UCSD-AML1 (cell line): ENCODE measurements around the gene WNT2B.

Experiments used
- DNase-seq: peaks from one replicate; lab custom pipeline; 2025; ENCODE audit not compliant: unreplicated experiment; lab: John Stamatoyannopoulos, UW

Gene WNT2B

DNA sequence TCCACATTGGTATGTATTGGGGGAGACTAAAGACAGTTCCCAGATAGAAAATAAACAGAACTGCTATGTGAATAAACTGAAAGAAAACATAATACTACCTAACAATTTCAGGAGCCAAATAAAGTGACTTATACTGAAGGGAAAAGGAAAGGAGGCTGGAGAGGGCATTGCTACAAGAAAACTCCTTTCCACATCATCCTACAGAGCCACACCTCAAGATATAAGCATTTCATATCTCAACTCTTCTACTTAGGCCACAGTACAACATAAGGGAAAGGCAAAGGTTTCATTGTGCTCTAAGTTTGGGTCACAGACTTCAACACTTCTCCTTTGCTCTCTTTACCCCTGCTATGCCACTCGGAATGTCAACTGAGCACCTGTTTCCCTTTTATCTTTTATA, 55.3 kb downstream of the WNT2B start:
- no peak for DNase-seq

DNA sequence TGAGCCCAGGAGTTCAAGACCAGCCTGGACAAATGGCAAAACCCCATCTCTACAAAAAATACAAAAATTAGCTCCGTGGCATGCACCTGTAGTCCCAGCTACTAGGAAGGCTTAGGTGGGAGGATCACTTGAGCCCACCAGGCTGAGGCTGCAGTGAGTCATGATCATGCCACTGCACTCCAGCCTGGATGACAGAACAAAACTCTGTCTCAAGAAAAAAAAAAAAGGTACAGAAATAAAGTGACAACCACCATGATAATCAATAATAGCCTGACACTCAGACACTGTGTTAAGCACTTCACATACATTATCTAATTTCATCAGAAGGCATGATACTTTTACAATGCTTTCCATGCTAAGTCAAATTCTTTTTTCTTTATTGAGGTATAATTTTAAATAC, 57.0 kb downstream of the WNT2B start:
- DNase-seq: no peak

DNA sequence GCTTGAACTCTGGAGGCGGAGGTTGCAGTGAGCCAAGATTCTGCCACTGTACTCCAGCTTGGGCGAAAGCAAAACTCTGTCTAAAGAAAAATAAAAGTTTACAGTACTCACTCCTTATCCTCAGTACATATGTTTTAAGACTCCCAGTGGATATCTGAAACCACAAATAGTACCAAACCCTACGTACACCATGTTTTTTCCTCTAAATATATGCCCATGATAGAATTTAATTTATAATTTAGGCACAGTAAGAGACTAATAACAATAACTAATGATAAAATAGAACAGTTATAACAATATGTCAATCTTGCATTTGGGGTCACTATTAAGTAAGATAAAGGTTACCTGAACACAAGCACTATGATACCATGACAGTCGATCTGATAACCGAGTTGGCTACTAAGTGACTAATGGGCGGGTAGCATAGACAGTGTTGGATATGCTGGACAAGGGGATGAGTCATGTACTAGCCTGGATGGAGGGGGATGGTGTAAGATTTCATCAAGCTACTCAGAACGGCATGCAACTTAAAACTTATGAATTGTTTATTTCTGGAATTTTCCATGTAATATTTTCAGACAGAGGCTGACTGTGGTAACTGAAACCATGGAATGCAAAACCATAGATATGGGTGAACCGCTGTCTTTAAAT, 66.5 kb downstream of the WNT2B start:
- DNase-seq: no peak

DNA sequence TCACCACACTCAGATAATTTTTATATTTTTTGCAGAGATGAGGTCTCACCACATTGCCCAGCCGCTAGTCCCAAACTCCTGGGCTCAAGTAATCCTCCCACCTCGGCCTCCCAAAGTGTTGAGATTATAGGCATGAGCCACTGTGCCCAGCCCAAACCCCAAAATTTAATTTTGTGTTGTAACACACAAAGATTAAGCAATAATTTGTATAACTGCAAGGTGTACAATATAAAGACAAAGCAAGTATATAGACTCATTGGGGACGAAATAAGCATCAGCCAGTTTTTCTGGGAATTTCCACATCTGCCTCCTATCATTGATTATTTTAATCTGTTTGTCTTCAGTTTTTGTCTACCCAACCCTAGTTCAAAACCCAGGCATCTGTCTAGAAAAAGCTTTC, 67.5 kb downstream of the WNT2B start:
- no peak for DNase-seq
